HCT116 (cell line): ENCODE data around the gene SPARC. TPM values are rescaled to one million over a fixed set of nuclear protein-coding genes. Genes with fewer than 3 reads are reported as not detected.

ENCODE experiments used
- ATAC-seq: fragments of 200-7000 bp; cut with Tn5 transposase; 2 replicates; pipeline ENCODE4 v1.9.1; 2020; ENCODE audit warnings: mild to moderate bottlenecking, moderate library complexity
- BruUV-seq: library from RNA; stranded (reverse); fragments of 400-500 nt; replicated peaks from 2 replicates; lab custom pipeline; 2021; lab: Mats Ljungman, UMichigan
- CTCF ChIA-PET: fragments of 300-600 bp; sonication (Branson Sonifier 250); formaldehyde crosslinking; loops from one replicate; lab custom pipeline; 2021; ENCODE audit warnings: antibody characterized with exemption; lab: Charles Lee
- POLR2A ChIA-PET: fragments of 300-600, 350-600 bp; sonication (Branson Sonifier 250); formaldehyde crosslinking; loops from one replicate; lab custom pipeline; 2021; ENCODE audit warnings: antibody characterized with exemption; lab: Charles Lee
- RAD21 ChIA-PET, 2 experiments: fragments of 300-600 bp; sonication (Branson Sonifier 250); formaldehyde crosslinking; loops; one replicate each; lab custom pipeline; 2023; ENCODE audit warnings: low total read pairs in 2 of 2; ENCODE audit not compliant: uncharacterized antibody in 2 of 2, unreplicated experiment in 2 of 2, low non-redundant PET in 1 of 2; lab: Charles Lee
- DNase-seq: peaks from one replicate; pipeline ENCODE4 v3.0.0-alpha.2; 2010; ENCODE audit warnings: low read depth, low spot score
- H2AFZ ChIP-seq: fragments of 200-600 bp; shearing (Covaris generic), sonication (generic); 2 replicates; pipeline ENCODE4 v1.6.1; 2017; ENCODE audit warnings: low read depth, mixed run types, mixed read lengths, antibody characterized with exemption, low read length; ENCODE audit not compliant: poor library complexity, severe bottlenecking
- H3K27ac ChIP-seq: 2 replicates; pipeline ENCODE4 v1.5.1; 2012; ENCODE audit warnings: low read depth, low read length
- H3K27me3 ChIP-seq: fragments of 200-600 bp; sonication (generic); 2 replicates; pipeline ENCODE4 v1.6.1; 2016; ENCODE audit warnings: mixed run types, low read length, mixed read lengths; ENCODE audit not compliant: insufficient read depth
- H3K36me3 ChIP-seq, 2 experiments: fragments of 200-500 bp in 1 of 2; fragments of 200-600 bp in 1 of 2; sonication (Bioruptor generic) in 1 of 2; sonication (generic) in 1 of 2; 2 replicates each; pipeline versions ENCODE4 v1.5.1 to v1.6.1; 2014 to 2016; ENCODE audit warnings: low read length in 2 of 2, inconsistent platforms in 1 of 2, mixed read lengths in 1 of 2, mixed run types in 1 of 2; ENCODE audit not compliant: insufficient read depth in 2 of 2, control insufficient read depth in 1 of 2
- H3K4me1 ChIP-seq, 2 experiments: fragments of 200-600 bp in 1 of 2; sonication (generic) in 1 of 2; 2 replicates each; pipeline versions ENCODE4 v1.5.1 to v1.6.1; 2012 to 2017; ENCODE audit warnings: low read length in 2 of 2, inconsistent platforms in 1 of 2, mild to moderate bottlenecking in 1 of 2, mixed read lengths in 1 of 2, mixed run types in 1 of 2, moderate library complexity in 1 of 2; ENCODE audit not compliant: insufficient read depth in 2 of 2, control insufficient read depth in 1 of 2
- H3K4me2 ChIP-seq: fragments of 200-600 bp; sonication (generic); 2 replicates; pipeline ENCODE4 v1.6.1; 2017; ENCODE audit warnings: mixed run types, low read length, mixed read lengths
- H3K4me3 ChIP-seq, 2 experiments: fragments of 200-600 bp in 1 of 2; sonication (generic) in 1 of 2; replicated peaks in 1 of 2; 2 replicates each; pipeline ENCODE4 v1.5.1; 2011 to 2016; ENCODE audit warnings: low read length in 2 of 2, control low read depth in 1 of 2, low read depth in 1 of 2, mild to moderate bottlenecking in 1 of 2, mixed read lengths in 1 of 2, mixed run types in 1 of 2
- H3K79me2 ChIP-seq: fragments of 200-600 bp; sonication (generic); 2 replicates; pipeline ENCODE4 v1.6.1; 2017; ENCODE audit warnings: mild to moderate bottlenecking, mixed run types, low read length, moderate library complexity, mixed read lengths; ENCODE audit not compliant: insufficient read depth
- H3K9ac ChIP-seq: fragments of 200-600 bp; sonication (generic); 2 replicates; pipeline ENCODE4 v1.6.1; 2016; ENCODE audit warnings: low read length, mixed read lengths
- H3K9me2 ChIP-seq: fragments of 200-600 bp; sonication (generic), shearing (Covaris generic); 2 replicates; pipeline ENCODE4 v1.6.1; 2017; ENCODE audit warnings: mixed run types, mild to moderate bottlenecking, moderate library complexity; ENCODE audit not compliant: insufficient read depth
- H3K9me3 ChIP-seq, 2 experiments: fragments of 200-500 bp in 1 of 2; fragments of 200-600 bp in 1 of 2; sonication (Bioruptor generic) in 1 of 2; sonication (generic) in 1 of 2; 2 replicates each; pipeline ENCODE4 v1.6.1; 2014 to 2017; ENCODE audit warnings: low read length in 2 of 2, mixed read lengths in 2 of 2, inconsistent platforms in 1 of 2, low read depth in 1 of 2, mild to moderate bottlenecking in 1 of 2, mixed run types in 1 of 2, moderate library complexity in 1 of 2; ENCODE audit not compliant: control insufficient read depth in 1 of 2, insufficient read depth in 1 of 2
- H4K20me1 ChIP-seq: fragments of 200-600 bp; sonication (generic), shearing (Covaris generic); 2 replicates; pipeline ENCODE4 v1.6.1; 2017; ENCODE audit warnings: mixed run types, mild to moderate bottlenecking, moderate library complexity; ENCODE audit not compliant: insufficient read depth
- CEBPB ChIP-seq: IDR thresholded peaks from 2 replicates; pipeline ENCODE4 v1.6.1; 2012; ENCODE audit warnings: low read depth
- EZH2 ChIP-seq: fragments of 200-600 bp; sonication (generic); IDR thresholded peaks from 2 replicates; pipeline ENCODE4 v1.6.1; 2017; ENCODE audit warnings: antibody characterized with exemption, mixed run types
- REST ChIP-seq: IDR thresholded peaks from 2 replicates; pipeline ENCODE4 v1.6.1; 2012; ENCODE audit warnings: low read depth
- SRF ChIP-seq: IDR thresholded peaks from 2 replicates; pipeline ENCODE4 v1.6.1; 2012; ENCODE audit warnings: low read depth
- TCF7L2 ChIP-seq: IDR thresholded peaks from 2 replicates; pipeline ENCODE4 v1.7.0; 2011; ENCODE audit warnings: borderline replicate concordance, inconsistent platforms; ENCODE audit not compliant: insufficient read depth, insufficient read length; ENCODE audit errors: extremely low read depth
- intact Hi-C: fragments of 100-400 bp; cut with micrococcal nuclease; formaldehyde crosslinking; loops from 2 replicates; pipeline ENCODE4 v1.10.0; 2022
- total RNA-seq: library from RNA; stranded (reverse); gene quantifications from one replicate; pipeline ENCODE4 v1.2.1, GENCODE V29; 2021; ENCODE audit not compliant: unreplicated experiment

SPARC gene
- total RNA-seq, 1 experiment from 2014 or later = 3.0 TPM

DNA sequence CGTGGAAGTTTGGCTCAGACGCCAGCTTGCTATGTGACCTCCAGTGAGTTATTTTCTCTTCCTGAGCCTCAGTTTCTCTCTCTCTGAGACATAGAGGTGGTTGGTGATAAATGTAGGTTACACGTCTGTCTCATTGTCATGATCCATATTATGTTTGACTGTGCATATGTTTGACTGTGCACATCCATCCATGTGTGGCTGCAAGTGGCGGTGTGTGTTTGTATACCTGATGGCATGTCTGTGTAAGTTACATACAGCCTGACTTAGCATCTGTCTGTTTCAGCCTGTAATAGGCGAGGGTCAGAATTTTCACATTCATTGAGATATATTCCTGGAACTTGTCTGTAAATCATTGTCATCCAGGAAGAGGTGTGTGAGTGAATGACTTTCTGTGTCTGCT is 3.3 kb downstream of the SPARC start:
- peaks cover 6 to 14% of the 10 kb centered on the region in 2 experiments; a peak in 3 of 4 replicates for H3K4me1 ChIP-seq
- H3K27ac ChIP-seq = no peak overlapping the region
- ATAC-seq (no peak), DNase-seq (no peak)
- BruUV-seq = no TSS peak
- ChIA-PET CTCF (interaction anchor here (1.3 to 1.8 kb wide), 3 partner anchors 13 to 25 kb away, joined by 3 to 6 read pairs (median 5); no protein-coding TSS in a partner anchor), RAD21 (no interaction called here), POLR2A (no interaction called here)
- no peaks in the 10 kb centered on the region for H3K79me2 ChIP-seq
- H3K4me2 ChIP-seq = no peak overlapping the region
- no peak overlapping the region for H3K9ac ChIP-seq
- H3K36me3 ChIP-seq = no peaks in the 10 kb centered on the region
- intact Hi-C loops = no loop called here
- no peaks in the 10 kb centered on the region for H3K9me3 ChIP-seq
- H3K4me3 ChIP-seq = no peak overlapping the region
- H4K20me1 ChIP-seq = no peaks in the 10 kb centered on the region
- no peak for TF ChIP-seq SRF
- no peak for TF ChIP-seq REST
- no peak for TF ChIP-seq CEBPB
- no peak for TF ChIP-seq TCF7L2
- TF ChIP-seq EZH2 = no peak
- no peak overlapping the region for H2AFZ ChIP-seq
- H3K9me2 ChIP-seq = no peaks in the 10 kb centered on the region
- 0 out of 2 replicates have a peak, but pooled peaks cover 2% of the 10 kb centered on the region for H3K27me3 ChIP-seq
